ENCODE results near the gene OSBPL2. TPM values are rescaled to one million over a fixed set of nuclear protein-coding genes. Genes with fewer than 3 reads are reported as not detected.

The OSBPL2 gene
- total RNA-seq, 1 donor from 2014 or later, result 55.3 TPM

DNA sequence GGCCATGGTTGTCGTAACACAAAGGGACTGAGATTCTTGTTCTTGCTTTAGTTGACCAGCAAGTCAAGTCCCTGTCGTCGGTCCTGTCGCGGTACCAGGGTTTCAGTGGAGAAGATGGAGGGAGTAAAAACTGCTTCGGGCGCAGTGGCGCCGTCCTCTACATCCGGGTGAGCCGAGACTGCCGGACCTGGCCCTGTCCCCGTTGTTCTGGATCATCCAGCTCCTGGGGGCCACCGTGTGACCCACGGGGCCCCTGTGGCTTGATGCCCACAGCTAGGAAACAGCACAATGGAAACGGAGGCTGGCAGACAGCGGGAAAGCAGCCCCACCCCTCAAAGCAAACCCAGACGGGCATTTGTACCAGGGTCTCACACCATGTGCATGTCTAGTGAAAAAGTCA, 40.5 kb upstream of the OSBPL2 start:
- Histone ChIP-seq H3K4me3 (no peak overlapping the region), H3K4me1 (peaks cover 5% of the 10 kb centered on the region), H3K27ac (replicated peaks) (no peak overlapping the region), H3K27me3 (ENCODE audit: low read depth) (no peaks in the 10 kb centered on the region), H3K36me3 (peaks cover 91% of the 10 kb centered on the region), H3K9me3 (replicated peaks) (no peaks in the 10 kb centered on the region)
- TF ChIP-seq, protein P1, sequence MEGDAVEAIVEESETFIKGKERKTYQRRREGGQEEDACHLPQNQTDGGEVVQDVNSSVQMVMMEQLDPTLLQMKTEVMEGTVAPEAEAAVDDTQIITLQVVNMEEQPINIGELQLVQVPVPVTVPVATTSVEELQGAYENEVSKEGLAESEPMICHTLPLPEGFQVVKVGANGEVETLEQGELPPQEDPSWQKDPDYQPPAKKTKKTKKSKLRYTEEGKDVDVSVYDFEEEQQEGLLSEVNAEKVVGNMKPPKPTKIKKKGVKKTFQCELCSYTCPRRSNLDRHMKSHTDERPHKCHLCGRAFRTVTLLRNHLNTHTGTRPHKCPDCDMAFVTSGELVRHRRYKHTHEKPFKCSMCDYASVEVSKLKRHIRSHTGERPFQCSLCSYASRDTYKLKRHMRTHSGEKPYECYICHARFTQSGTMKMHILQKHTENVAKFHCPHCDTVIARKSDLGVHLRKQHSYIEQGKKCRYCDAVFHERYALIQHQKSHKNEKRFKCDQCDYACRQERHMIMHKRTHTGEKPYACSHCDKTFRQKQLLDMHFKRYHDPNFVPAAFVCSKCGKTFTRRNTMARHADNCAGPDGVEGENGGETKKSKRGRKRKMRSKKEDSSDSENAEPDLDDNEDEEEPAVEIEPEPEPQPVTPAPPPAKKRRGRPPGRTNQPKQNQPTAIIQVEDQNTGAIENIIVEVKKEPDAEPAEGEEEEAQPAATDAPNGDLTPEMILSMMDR (IDR thresholded peaks at IDR 0.05; ENCODE audit: borderline replicate concordance), result no peak
- intact Hi-C loops (cut with micrococcal nuclease), result no loop called here
- DNase-seq, result no peak

DNA sequence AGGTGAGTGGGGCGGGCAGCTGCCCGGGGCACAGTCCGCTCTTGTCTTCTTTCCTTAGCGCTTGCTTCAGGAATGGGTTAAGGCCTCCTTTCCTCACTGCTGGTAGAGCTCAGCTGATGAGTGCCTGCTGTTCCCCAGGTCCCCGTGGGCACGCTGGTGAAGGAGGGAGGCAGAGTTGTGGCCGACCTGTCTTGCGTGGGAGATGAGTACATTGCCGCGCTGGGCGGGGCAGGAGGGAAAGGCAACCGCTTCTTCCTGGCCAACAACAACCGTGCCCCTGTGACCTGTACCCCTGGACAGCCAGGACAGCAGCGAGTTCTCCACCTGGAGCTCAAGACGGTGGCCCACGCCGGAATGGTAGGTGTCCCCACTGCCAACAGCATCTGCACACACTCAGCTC, 39.8 kb upstream of the OSBPL2 start:
- H3K9me3 ChIP-seq (replicated peaks), result no peaks in the 10 kb centered on the region
- no peaks in the 10 kb centered on the region for H3K4me1 ChIP-seq
- H3K27me3 ChIP-seq (ENCODE audit: low read depth), result no peaks in the 10 kb centered on the region
- TF ChIP-seq, protein P1 (IDR thresholded peaks at IDR 0.05; ENCODE audit: borderline replicate concordance), result no peak
- H3K4me3 ChIP-seq, result no peak overlapping the region
- H3K36me3 ChIP-seq, result peaks cover 94% of the 10 kb centered on the region
- no peak overlapping the region for H3K27ac ChIP-seq (replicated peaks)
- no peak for DNase-seq
- intact Hi-C loops (cut with micrococcal nuclease), result no loop called here

DNA sequence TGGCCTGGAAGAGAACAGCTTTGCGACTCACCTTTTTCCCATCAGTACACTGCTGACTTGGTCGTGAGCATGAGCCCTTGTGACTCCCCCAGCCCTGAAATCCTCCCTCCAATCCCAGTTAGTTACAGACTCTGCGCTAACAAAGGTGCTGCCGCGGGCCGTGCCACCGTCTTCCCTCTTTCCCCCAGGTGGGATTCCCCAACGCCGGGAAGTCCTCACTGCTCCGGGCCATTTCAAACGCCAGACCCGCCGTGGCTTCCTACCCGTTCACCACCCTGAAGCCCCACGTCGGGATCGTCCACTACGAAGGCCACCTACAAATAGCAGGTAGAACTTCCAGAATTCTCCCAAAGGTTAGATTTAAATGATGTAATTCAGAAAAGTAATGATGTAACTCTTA, 39.4 kb upstream of the OSBPL2 start:
- intact Hi-C loops (cut with micrococcal nuclease), result no loop called here
- H3K27ac ChIP-seq (replicated peaks), result no peak overlapping the region
- no peak overlapping the region for H3K4me3 ChIP-seq
- no peak for DNase-seq
- peaks cover 91% of the 10 kb centered on the region for H3K36me3 ChIP-seq
- H3K27me3 ChIP-seq (ENCODE audit: low read depth), result no peaks in the 10 kb centered on the region
- no peaks in the 10 kb centered on the region for H3K9me3 ChIP-seq (replicated peaks)
- TF ChIP-seq, protein P1 (IDR thresholded peaks at IDR 0.05; ENCODE audit: borderline replicate concordance), result no peak
- no peaks in the 10 kb centered on the region for H3K4me1 ChIP-seq

DNA sequence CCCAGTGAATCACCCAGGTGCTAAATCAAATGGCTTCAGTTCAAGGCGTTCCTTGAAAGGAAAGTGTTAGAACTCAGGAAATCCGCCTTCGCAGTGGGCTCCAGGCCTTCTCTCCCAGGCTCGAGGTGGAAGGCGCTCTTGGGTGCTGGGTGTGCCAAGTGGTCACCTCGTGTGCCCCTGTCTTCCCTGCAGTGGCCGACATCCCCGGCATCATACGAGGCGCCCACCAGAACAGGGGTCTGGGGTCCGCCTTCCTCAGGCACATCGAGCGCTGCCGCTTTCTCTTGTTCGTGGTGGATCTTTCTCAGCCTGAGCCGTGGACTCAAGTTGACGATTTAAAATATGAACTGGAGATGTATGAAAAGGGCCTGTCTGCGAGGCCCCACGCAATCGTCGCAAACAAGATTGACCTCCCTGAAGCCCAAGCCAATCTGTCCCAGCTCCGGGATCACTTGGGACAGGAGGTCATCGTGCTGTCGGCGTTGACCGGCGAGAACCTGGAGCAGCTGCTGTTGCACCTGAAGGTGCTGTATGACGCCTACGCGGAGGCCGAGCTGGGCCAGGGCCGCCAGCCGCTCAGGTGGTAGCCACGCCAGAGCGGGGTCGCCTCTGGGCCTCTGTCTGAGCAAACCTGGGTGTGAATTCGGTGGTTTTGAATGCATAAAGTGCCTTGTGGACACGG, 37.7 kb upstream of the OSBPL2 start:
- no peak for DNase-seq
- no peaks in the 10 kb centered on the region for H3K4me1 ChIP-seq
- H3K4me3 ChIP-seq, result no peak overlapping the region
- TF ChIP-seq, protein P1 (IDR thresholded peaks at IDR 0.05; ENCODE audit: borderline replicate concordance), result no peak
- no peak overlapping the region for H3K27ac ChIP-seq (replicated peaks)
- H3K27me3 ChIP-seq (ENCODE audit: low read depth), result no peaks in the 10 kb centered on the region
- no peaks in the 10 kb centered on the region for H3K9me3 ChIP-seq (replicated peaks)
- intact Hi-C loops (cut with micrococcal nuclease), result no loop called here
- H3K36me3 ChIP-seq, result peaks cover 77% of the 10 kb centered on the region

DNA sequence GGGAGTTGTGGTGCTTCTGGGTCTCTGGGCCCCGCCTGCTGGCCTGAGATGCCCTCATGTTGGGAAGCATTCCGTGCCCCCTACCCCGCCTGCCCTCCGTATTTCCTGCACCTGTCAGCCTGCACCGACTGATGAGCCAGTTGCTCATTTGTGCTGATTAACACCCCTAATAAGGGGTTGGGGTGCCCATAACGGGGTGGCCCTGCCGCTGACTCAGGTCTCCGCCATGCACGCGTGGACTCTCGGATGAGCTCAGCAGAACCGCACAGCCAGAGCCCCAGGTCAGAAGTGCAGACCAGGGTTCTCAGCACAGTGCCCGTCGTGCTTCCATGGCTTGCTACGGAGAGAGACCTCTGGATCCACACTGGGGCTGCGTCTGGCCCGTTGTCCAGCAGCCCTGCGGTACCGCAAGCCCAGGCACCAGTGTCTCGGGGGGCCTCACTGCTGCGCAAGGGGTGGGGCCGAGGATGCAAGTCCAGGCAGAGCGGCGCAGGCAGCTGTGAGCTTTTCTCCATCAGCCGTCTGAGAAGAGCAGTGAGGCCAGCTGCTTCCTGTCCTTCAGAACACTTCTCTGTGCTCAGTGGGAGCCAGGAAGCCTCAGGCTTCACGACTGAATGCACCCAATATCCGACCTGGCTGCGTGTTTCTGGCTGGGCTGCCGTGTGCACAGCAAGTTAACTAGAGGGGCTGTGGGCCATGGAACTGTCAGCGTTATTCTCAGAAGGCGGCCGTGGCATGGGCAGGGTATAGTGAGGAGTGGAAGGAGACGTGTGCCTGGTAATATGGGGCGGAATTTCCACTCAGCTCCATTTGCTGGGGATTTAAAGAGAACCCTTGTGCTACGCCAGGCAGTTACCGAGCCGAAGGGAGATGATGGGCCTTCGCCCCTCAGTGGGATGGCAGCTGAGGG, 36.9 kb upstream of the OSBPL2 start:
- no peak for DNase-seq
- H3K36me3 ChIP-seq, result peaks cover 70% of the 10 kb centered on the region
- H3K27me3 ChIP-seq (ENCODE audit: low read depth), result no peaks in the 10 kb centered on the region
- no peak overlapping the region for H3K27ac ChIP-seq (replicated peaks)
- no peaks in the 10 kb centered on the region for H3K4me1 ChIP-seq
- H3K4me3 ChIP-seq, result no peak overlapping the region
- no peaks in the 10 kb centered on the region for H3K9me3 ChIP-seq (replicated peaks)
- TF ChIP-seq, protein P1 (IDR thresholded peaks at IDR 0.05; ENCODE audit: borderline replicate concordance), result no peak
- intact Hi-C loops (cut with micrococcal nuclease), result no loop called here

Measured in left ventricle myocardium inferior (tissue), 1 donor.